Naive thymus-derived CD8-positive, alpha-beta T cell (primary cell): ENCODE measurements around the gene ZNF710. TPM values are rescaled to one million over a fixed set of nuclear protein-coding genes. Genes with fewer than 3 reads are reported as not detected.

Source experiments
- ATAC-seq, 2 donors: fragments of 150-1000 bp; cut with Tn5 transposase in 1 of 2; sonication (Bioruptor Pico), chemical (Tn5 transposase) in 1 of 2; 1 replicate in 1 of 2; 2 replicates in 1 of 2; pipeline ENCODE4 v1.10.0; 2021; ENCODE audit warnings: mild to moderate bottlenecking in 2 of 2, moderate library complexity in 2 of 2
- POLR2A ChIA-PET: fragments of 350-600 bp; sonication (Branson Sonifier 250); formaldehyde crosslinking; loops from one replicate; lab custom pipeline; 2021; ENCODE audit warnings: antibody characterized with exemption; lab: Charles Lee
- DNase-seq, 10 donors: peaks; one replicate each; pipeline versions ENCODE4 v3.0.0 to v3.0.0-alpha.2; 2020 to 2022
- H3K27ac Mint-ChIP-seq, 10 donors: one replicate each; pipeline ENCODE4 v1.8.0; 2020 to 2022; ENCODE audit warnings: mild to moderate bottlenecking in 10 of 10, mixed read lengths in 10 of 10, moderate library complexity in 4 of 10, inconsistent platforms in 1 of 10
- H3K27me3 Mint-ChIP-seq, 5 donors: one replicate each; pipeline ENCODE4 v1.8.0; 2021 to 2022; ENCODE audit warnings: mixed read lengths in 5 of 5
- H3K36me3 Mint-ChIP-seq, 3 donors: one replicate each; pipeline ENCODE4 v1.8.0; 2020 to 2022; ENCODE audit warnings: mixed read lengths in 3 of 3, mild to moderate bottlenecking in 2 of 3, inconsistent platforms in 1 of 3
- H3K4me1 Mint-ChIP-seq, 4 donors: one replicate each; pipeline ENCODE4 v1.8.0; 2021 to 2022; ENCODE audit warnings: mixed read lengths in 4 of 4
- H3K4me3 Mint-ChIP-seq, 10 donors: one replicate each; pipeline ENCODE4 v1.8.0; 2020 to 2022; ENCODE audit warnings: mild to moderate bottlenecking in 10 of 10, mixed read lengths in 10 of 10, moderate library complexity in 6 of 10, inconsistent platforms in 1 of 10
- H3K9me3 Mint-ChIP-seq, 9 donors: one replicate each; pipeline ENCODE4 v1.8.0; 2020 to 2022; ENCODE audit warnings: mixed read lengths in 9 of 9, mild to moderate bottlenecking in 3 of 9, inconsistent platforms in 1 of 9, moderate library complexity in 1 of 9
- polyA plus RNA-seq, 3 donors: library from polyadenylated mRNA; unstranded; fragments of 300-500 nt; fragmentation: Illumina TruSeq; gene quantifications; one replicate each; pipeline ENCODE4 v1.2.3, GENCODE V29; 2021
- total RNA-seq, 8 experiments: library from RNA in 2 of 8; stranded (reverse) in 2 of 8; gene quantifications; one replicate each; pipeline ENCODE4 v1.2.3 and lab custom pipeline; 2021 to 2026

The ZNF710 gene
- total and polyA plus RNA-seq, 5 experiments from 2014 or later: 0.23 to 14.5 (median 1.8) TPM

DNA sequence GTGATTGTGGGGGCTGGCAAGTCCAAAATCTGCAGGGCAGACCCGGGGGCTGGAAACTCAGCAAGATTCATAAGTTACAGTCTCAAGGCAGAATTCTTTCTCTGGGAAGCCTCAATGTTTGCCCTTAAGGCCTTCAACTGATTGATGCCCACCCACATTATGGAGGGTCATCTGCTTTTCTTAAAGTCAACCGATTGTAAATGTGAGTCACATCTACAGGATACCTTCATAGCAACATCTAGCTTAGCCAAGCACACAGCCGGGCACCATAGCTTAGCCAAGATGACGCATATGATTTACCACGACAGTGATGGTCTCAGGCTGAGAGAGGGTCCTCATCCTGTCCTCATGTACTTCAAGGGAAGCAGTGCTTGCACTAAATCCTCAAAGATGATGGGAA lies 57.7 kb downstream of the ZNF710 start:
- no peak for DNase-seq
- H3K4me1 Mint-ChIP-seq: peaks cover 24 to 68% (median 49%) of the 10 kb centered on the region in 4 donors
- no peaks in the 10 kb centered on the region for H3K27me3 Mint-ChIP-seq
- no peak for ATAC-seq
- H3K9me3 Mint-ChIP-seq: no peaks in the 10 kb centered on the region
- peak overlapping the region; percentile 62 to 90 (median 86) for H3K27ac Mint-ChIP-seq
- POLR2A ChIA-PET: no interaction called here
- no peaks in the 10 kb centered on the region for H3K36me3 Mint-ChIP-seq
- peak overlapping the region in 8 of 10 donors; percentile 14 to 70 (median 50) for H3K4me3 Mint-ChIP-seq

- Mint-ChIP-seq H3K4me3 (peak overlapping the region; percentile 14 to 70 (median 51)), H3K27ac (peak overlapping the region; percentile 71 to 91 (median 87)), H3K36me3 (no peaks in the 10 kb centered on the region), H3K4me1 (peaks cover 22 to 70% (median 46%) of the 10 kb centered on the region in 4 donors), H3K27me3 (no peaks in the 10 kb centered on the region), H3K9me3 (no peaks in the 10 kb centered on the region)
- POLR2A ChIA-PET: interaction anchor here (1.0 kb wide), 2 partner anchors 25 to 43 kb away, joined by 3 to 5 read pairs; no protein-coding TSS in a partner anchor
- ATAC-seq (peak; percentile 90 to 93), DNase-seq (peak; percentile 25 to 82 (median 53))
These were observed 58.3 kb downstream of the ZNF710 start for GRCh38 chr15:90059208-90059985.

- no peaks in the 10 kb centered on the region for H3K27me3 Mint-ChIP-seq
- no peaks in the 10 kb centered on the region for H3K9me3 Mint-ChIP-seq
- H3K4me3 Mint-ChIP-seq: peak overlapping the region in 1 of 10 donors; percentile 18
- peaks cover 18 to 69% (median 42%) of the 10 kb centered on the region in 4 donors for H3K4me1 Mint-ChIP-seq
- peak overlapping the region in 6 of 10 donors; percentile 56 to 89 (median 82) for H3K27ac Mint-ChIP-seq
- no peaks in the 10 kb centered on the region for H3K36me3 Mint-ChIP-seq
- POLR2A ChIA-PET: interaction anchor here (0.7 kb wide), 1 partner anchor 10 kb away, joined by 3 read pairs; no protein-coding TSS in a partner anchor
- ATAC-seq (no peak), DNase-seq (no peak)
These were observed 59.7 kb downstream of the ZNF710 start for GRCh38 chr15:90060797-90061196.

DNA sequence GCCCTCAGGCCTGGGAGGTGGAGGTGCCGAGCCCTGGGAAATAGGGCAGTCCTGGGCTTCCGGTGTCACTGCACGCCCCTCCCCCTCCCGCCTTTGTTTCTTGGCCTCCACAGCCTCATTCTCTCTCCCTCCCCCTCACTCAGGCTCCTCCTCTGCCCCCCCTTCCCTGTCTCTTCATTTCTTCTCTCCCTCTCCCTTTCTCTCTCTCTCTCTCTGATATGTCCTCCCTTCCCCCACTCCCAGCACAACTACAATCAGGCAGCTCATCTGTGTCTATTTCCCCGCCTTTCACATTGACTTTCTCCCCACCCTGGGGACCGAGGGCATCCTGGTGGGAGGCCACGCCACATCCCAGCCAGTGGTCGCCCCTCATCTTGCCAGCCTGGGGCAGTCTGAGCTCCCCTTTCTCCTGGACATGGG lies 60.9 kb downstream of the ZNF710 start:
- peak in 1 of 2 donors; percentile 18 for ATAC-seq
- H3K27me3 Mint-ChIP-seq: no peaks in the 10 kb centered on the region
- H3K36me3 Mint-ChIP-seq: peaks cover 0 to 2% (median 0%) of the 10 kb centered on the region in 3 donors
- DNase-seq: peak in 2 of 10 donors; percentile 10 to 13
- peak overlapping the region in 2 of 10 donors; percentile 4 to 56 for H3K4me3 Mint-ChIP-seq
- H3K4me1 Mint-ChIP-seq: peaks cover 18 to 68% (median 42%) of the 10 kb centered on the region in 4 donors
- POLR2A ChIA-PET: no interaction called here
- H3K27ac Mint-ChIP-seq: peak overlapping the region in 8 of 10 donors; percentile 37 to 89 (median 76)
- no peaks in the 10 kb centered on the region for H3K9me3 Mint-ChIP-seq

DNA sequence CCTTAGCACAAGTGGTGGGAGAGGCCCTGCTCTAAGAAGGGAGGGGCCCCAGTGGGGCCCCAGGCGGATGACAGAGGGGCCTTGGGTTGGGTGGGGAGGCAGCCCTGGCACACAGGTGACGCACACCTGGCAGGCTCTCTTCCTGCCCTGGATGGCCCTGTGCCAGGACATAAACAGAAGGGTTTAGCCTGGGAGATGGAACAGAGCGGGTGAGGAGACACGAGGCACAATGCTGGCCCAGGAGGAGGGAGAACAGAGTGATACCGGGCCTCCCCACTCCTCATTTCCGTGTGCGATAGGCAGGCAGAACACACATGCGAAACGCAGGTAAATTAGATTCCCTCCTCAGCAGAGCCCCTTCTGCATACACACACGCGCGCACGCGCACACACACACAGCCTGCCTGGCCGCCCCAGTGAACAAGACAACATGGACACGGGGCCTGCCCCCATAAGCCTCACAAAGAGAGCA lies 61.4 kb downstream of the ZNF710 start:
- Mint-ChIP-seq H3K4me1 (peaks cover 18 to 66% (median 42%) of the 10 kb centered on the region in 4 donors), H3K27ac (peak overlapping the region; percentile 71 to 89 (median 74)), H3K4me3 (peak overlapping the region in 3 of 10 donors; percentile 4 to 56 (median 48))

DNA sequence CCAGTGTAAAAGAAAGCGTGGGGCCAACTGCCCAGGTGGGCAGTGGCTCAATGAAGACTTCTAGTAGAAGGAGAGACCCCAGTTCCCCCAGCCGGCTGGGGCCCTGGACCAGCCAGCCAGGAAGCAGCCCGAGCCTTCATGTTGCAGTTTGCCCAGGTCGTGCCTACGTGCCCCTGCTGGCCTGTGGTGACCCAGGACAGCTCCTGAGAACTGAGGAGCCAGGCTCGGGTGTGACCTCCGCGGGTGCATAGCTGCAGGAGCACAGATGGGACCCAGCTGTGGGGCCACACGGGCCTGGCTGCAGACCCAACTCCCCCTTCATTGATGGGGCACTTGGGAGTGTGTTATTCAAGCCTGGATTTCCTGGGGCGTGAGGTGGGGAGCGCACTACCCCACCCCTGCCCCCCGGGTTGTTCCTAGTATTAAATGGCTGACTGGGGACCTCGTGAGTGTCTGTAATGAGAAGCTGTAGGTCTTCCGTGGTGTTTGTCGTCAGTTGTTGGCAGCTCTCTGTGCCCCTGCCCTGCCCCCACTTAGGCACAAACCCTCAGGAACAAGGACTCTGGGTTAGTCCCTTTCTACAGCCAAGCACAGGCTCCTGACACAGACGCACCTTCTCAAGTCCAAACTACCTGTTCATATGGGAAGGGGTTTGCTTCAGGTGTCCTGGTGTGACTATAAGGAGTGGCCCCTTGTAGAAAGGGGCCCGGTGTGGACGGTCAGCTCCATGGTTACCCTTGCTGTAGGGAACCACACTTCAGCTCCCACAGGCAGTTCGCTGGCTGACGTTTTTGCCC lies 62.0 kb downstream of the ZNF710 start:
- Mint-ChIP-seq H3K9me3 (no peaks in the 10 kb centered on the region), H3K27me3 (no peaks in the 10 kb centered on the region), H3K4me1 (peaks cover 17 to 62% (median 38%) of the 10 kb centered on the region in 4 donors), H3K27ac (peak overlapping the region in 8 of 10 donors; percentile 39 to 89 (median 76)), H3K36me3 (peaks cover 0 to 2% (median 0%) of the 10 kb centered on the region in 3 donors), H3K4me3 (peak overlapping the region in 1 of 10 donors; percentile 6)
- ATAC-seq (no peak), DNase-seq (no peak)
- POLR2A ChIA-PET: interaction anchor here (0.6 kb wide), 1 partner anchor 50 kb away, joined by 3 read pairs; no protein-coding TSS in a partner anchor

More for the DNA sequence above, 61.4 kb downstream of the ZNF710 start:
- Mint-ChIP-seq H3K9me3 (no peaks in the 10 kb centered on the region), H3K27me3 (no peaks in the 10 kb centered on the region), H3K36me3 (peaks cover 0 to 2% (median 0%) of the 10 kb centered on the region in 3 donors)
- peak; percentile 21 to 66 for ATAC-seq
- POLR2A ChIA-PET: no interaction called here
- peak in 4 of 10 donors; percentile 18 to 43 (median 32) for DNase-seq

GRCh38 chr15:90063770-90064247 lies 62.7 kb downstream of the ZNF710 start:
- peaks cover 0 to 2% (median 0%) of the 10 kb centered on the region in 3 donors for H3K36me3 Mint-ChIP-seq
- DNase-seq: no peak
- peaks cover 15 to 55% (median 33%) of the 10 kb centered on the region in 4 donors for H3K4me1 Mint-ChIP-seq
- H3K4me3 Mint-ChIP-seq: no peak overlapping the region
- POLR2A ChIA-PET: no interaction called here
- no peak for ATAC-seq
- no peaks in the 10 kb centered on the region for H3K27me3 Mint-ChIP-seq
- H3K9me3 Mint-ChIP-seq: no peaks in the 10 kb centered on the region
- H3K27ac Mint-ChIP-seq: peak overlapping the region in 5 of 10 donors; percentile 66 to 88 (median 79)

- DNase-seq: no peak
- peaks cover 0 to 7% (median 0%) of the 10 kb centered on the region in 3 donors for H3K36me3 Mint-ChIP-seq
- no peaks in the 10 kb centered on the region for H3K27me3 Mint-ChIP-seq
- no peak for ATAC-seq
- no peak overlapping the region for H3K4me3 Mint-ChIP-seq
- POLR2A ChIA-PET: no interaction called here
- H3K27ac Mint-ChIP-seq: peak overlapping the region in 2 of 10 donors; percentile 8 to 29
- no peaks in the 10 kb centered on the region for H3K9me3 Mint-ChIP-seq
- H3K4me1 Mint-ChIP-seq: peaks cover 9 to 45% (median 20%) of the 10 kb centered on the region in 4 donors
These were observed 64.0 kb downstream of the ZNF710 start for GRCh38 chr15:90064911-90065681.

- Mint-ChIP-seq H3K4me1 (peaks cover 9 to 42% (median 18%) of the 10 kb centered on the region in 4 donors), H3K9me3 (no peaks in the 10 kb centered on the region), H3K36me3 (peaks cover 0 to 7% (median 0%) of the 10 kb centered on the region in 3 donors), H3K4me3 (no peak overlapping the region), H3K27ac (no peak overlapping the region), H3K27me3 (no peaks in the 10 kb centered on the region)
- DNase-seq (no peak), ATAC-seq (no peak)
- POLR2A ChIA-PET: interaction anchor here (0.7 kb wide), 1 partner anchor 322 kb away, joined by 11 read pairs; no protein-coding TSS in a partner anchor
These were observed 64.5 kb downstream of the ZNF710 start for GRCh38 chr15:90065682-90066049.

GRCh38 chr15:90067181-90067952 lies 66.2 kb downstream of the ZNF710 start:
- no peak overlapping the region for H3K27ac Mint-ChIP-seq
- H3K27me3 Mint-ChIP-seq: no peaks in the 10 kb centered on the region
- no peak for ATAC-seq
- peaks cover 4 to 31% (median 8%) of the 10 kb centered on the region in 4 donors for H3K4me1 Mint-ChIP-seq
- no peak overlapping the region for H3K4me3 Mint-ChIP-seq
- peaks cover 0 to 9% (median 0%) of the 10 kb centered on the region in 3 donors for H3K36me3 Mint-ChIP-seq
- DNase-seq: no peak
- POLR2A ChIA-PET: no interaction called here
- no peaks in the 10 kb centered on the region for H3K9me3 Mint-ChIP-seq
